ENCODE measurements around the gene COIL. TPM values are rescaled to one million over a fixed set of nuclear protein-coding genes. Genes with fewer than 3 reads are reported as not detected.

The COIL gene
- total and polyA plus RNA-seq, 2 of the 13 experiments (the other 11 are each of a cell fraction or from before 2014, with no cell fraction given) = 8.1 to 29.4 TPM

DNA sequence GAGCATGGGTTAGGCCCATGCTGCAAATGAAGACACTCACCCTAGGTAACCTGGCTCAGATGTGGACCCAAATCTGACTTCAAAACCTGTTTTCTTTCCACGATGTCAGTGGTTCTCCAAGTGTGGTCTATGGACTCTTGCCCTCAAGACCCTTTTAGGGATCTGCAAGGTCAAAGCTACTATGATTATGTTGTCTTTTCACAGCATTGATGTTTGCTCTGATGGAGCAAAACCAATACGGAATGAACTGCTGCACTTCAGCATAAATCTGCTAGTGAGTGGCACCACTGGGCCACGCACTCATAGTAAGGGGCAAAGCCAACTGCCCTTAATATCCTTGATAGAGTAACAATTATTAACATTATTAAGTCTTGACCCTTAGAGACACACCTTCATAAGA, 25.4 kb downstream of the COIL start (continued):
- TF ChIP-seq ZNF646 (CRISPR knock-in tag; IDR thresholded peaks at IDR 0.05) (no peak), ZNF891 (CRISPR knock-in tag; IDR thresholded peaks at IDR 0.05) (no peak), SRSF4 (IDR thresholded peaks at IDR 0.05; ENCODE audit: low read depth, low read length, poor library complexity, severe bottlenecking) (no peak), IRX3 (CRISPR knock-in tag; IDR thresholded peaks at IDR 0.05; ENCODE audit: borderline replicate concordance, low read depth) (no peak), SOX6 (IDR thresholded peaks at IDR 0.05) (no peak), SOX6 (CRISPR knock-in tag; IDR thresholded peaks at IDR 0.05) (peak; percentile 16; the same call in 1 of the 2 replicates), ZNF546 (CRISPR knock-in tag; conservative IDR thresholded peaks at IDR 0.05) (no peak), ZNF326 (CRISPR knock-in tag; IDR thresholded peaks at IDR 0.05; ENCODE audit: borderline replicate concordance) (no peak), ZNF414 (CRISPR knock-in tag; IDR thresholded peaks at IDR 0.05) (no peak), ZNF574 (CRISPR knock-in tag; IDR thresholded peaks at IDR 0.05) (no peak), HNF4A (CRISPR knock-in tag; IDR thresholded peaks at IDR 0.05) (peak; percentile 82), EHMT2 (IDR thresholded peaks at IDR 0.05; ENCODE audit: borderline replicate concordance, low read depth, low read length) (no peak), ZNF343 (CRISPR knock-in tag; IDR thresholded peaks at IDR 0.05) (no peak), TOPORS (CRISPR knock-in tag; IDR thresholded peaks at IDR 0.05) (no peak)
- TF ChIP-seq, protein P1, sequence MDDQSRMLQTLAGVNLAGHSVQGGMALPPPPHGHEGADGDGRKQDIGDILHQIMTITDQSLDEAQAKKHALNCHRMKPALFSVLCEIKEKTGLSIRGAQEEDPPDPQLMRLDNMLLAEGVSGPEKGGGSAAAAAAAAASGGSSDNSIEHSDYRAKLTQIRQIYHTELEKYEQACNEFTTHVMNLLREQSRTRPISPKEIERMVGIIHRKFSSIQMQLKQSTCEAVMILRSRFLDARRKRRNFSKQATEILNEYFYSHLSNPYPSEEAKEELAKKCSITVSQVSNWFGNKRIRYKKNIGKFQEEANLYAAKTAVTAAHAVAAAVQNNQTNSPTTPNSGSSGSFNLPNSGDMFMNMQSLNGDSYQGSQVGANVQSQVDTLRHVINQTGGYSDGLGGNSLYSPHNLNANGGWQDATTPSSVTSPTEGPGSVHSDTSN (CRISPR knock-in tag; IDR thresholded peaks at IDR 0.05; ENCODE audit: borderline replicate concordance) = no peak
- TF ChIP-seq, protein P2, sequence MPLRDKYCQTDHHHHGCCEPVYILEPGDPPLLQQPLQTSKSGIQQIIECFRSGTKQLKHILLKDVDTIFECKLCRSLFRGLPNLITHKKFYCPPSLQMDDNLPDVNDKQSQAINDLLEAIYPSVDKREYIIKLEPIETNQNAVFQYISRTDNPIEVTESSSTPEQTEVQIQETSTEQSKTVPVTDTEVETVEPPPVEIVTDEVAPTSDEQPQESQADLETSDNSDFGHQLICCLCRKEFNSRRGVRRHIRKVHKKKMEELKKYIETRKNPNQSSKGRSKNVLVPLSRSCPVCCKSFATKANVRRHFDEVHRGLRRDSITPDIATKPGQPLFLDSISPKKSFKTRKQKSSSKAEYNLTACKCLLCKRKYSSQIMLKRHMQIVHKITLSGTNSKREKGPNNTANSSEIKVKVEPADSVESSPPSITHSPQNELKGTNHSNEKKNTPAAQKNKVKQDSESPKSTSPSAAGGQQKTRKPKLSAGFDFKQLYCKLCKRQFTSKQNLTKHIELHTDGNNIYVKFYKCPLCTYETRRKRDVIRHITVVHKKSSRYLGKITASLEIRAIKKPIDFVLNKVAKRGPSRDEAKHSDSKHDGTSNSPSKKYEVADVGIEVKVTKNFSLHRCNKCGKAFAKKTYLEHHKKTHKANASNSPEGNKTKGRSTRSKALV (CRISPR knock-in tag; IDR thresholded peaks at IDR 0.05) = no peak
